DMS153 treated with DMSO at 0.1 percent for 48 hours (cell line): ENCODE results near the gene SYCE1.

Experiments used
- DNase-seq: peaks from one replicate; lab custom pipeline; 2025; ENCODE audit not compliant: unreplicated experiment; lab: John Stamatoyannopoulos, UW

The SYCE1 gene

DNA sequence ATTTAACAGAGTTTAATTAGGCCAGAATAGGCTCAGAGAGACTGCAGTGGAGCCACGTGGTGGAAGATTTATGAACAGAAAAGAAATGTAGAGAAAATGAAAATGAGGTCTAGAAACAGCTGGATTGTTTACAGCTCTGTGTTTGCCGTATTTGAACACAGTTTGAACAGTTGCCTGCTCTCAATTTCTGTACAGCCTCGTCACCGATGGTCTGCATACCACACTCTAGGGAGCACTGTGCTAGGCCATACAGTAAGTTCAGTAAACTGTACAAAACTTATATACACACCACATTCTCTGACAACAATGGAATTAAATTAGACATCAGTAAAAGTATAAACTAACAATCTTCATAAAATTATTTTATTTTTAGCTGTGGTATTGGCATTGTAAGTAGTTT, 49.3 kb downstream of the SYCE1 start:
- DNase-seq: no peak

- DNase-seq: no peak
Measured at GRCh38 chr10:133515471-133515870, 49.9 kb downstream of the SYCE1 start.

GRCh38 chr10:133511907-133512528, 53.4 kb downstream of the SYCE1 start:
- no peak for DNase-seq

DNA sequence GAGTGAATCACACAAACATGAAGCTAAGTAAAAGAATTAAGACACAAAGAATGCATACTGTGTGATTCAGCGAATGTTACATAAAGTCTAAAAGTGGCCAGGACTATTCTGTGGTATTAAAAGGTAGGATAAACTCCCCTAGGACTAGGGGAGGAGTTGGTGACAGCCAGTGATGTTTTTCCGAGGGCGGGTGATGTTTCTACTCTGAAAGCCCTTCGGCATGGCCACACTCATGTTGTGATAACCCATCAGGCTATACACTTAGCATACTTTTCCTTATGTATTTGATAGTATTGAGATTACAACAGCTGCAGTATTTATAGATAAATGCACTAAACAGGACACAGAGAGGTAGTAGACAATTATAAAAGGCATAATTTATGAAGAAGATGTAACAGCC, 54.0 kb downstream of the SYCE1 start:
- DNase-seq: no peak

- DNase-seq: no peak
Measured at GRCh38 chr10:133509700-133510099, 55.7 kb downstream of the SYCE1 start.
